LNCAP (cell line): Measurements from ENCODE around the gene OSGIN1.

ENCODE experiments used
- TF ChIP-seq, protein P1 (sequence below): fragments of 450-650 bp; IDR thresholded peaks from 2 replicates; pipeline ENCODE4 v1.5.1; 2017; ENCODE audit warnings: mild to moderate bottlenecking

The OSGIN1 gene, protein sequence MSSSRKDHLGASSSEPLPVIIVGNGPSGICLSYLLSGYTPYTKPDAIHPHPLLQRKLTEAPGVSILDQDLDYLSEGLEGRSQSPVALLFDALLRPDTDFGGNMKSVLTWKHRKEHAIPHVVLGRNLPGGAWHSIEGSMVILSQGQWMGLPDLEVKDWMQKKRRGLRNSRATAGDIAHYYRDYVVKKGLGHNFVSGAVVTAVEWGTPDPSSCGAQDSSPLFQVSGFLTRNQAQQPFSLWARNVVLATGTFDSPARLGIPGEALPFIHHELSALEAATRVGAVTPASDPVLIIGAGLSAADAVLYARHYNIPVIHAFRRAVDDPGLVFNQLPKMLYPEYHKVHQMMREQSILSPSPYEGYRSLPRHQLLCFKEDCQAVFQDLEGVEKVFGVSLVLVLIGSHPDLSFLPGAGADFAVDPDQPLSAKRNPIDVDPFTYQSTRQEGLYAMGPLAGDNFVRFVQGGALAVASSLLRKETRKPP

DNA sequence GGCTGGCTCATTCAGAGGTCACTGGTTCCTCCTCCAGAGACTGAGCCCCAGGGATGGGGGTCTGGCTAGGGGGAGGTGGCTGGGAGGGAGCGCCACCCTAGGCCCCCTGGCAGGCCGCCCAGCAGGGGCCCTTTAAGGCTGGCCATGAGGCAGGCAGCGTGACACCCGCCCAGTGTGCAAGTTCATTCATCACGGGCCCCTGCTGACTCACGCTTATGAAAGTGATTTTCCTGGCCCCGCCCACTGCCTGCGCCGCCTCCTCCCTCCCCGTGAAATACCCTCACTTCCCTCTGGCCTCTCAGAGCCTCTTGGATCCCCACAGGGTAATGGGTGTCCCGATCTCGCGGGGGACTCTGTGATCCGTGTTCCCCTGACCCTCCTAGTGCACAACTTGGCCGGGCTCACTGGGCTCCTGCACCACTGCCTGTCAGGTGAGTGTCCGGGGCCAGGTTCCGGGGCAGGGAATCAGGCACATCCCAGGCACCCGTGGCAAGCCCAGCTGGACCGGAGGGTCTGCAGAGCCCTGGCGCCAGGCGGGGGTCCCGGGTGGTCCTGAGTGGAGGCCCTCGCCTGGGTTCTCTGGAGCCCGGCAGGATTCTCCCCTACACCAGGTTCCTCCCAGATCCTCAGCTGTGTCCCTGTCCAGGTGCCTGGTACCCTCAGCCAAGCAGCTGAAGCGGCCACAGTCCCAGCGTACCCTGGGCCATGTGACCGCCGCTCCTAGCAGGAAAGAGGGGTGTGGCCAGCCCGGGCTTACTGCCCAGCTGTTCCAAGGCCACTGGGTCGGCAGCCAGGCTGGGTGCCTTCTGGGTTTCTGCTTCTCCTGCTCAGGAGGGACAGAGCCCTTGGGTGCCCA, at the start of gene OSGIN1:
TSS of gene OSGIN1 (plus strand) at position 301 of the 856 bp plus-strand sequence. CDS start 4,432 bp downstream, outside the sequence.
- TF ChIP-seq, protein P1, sequence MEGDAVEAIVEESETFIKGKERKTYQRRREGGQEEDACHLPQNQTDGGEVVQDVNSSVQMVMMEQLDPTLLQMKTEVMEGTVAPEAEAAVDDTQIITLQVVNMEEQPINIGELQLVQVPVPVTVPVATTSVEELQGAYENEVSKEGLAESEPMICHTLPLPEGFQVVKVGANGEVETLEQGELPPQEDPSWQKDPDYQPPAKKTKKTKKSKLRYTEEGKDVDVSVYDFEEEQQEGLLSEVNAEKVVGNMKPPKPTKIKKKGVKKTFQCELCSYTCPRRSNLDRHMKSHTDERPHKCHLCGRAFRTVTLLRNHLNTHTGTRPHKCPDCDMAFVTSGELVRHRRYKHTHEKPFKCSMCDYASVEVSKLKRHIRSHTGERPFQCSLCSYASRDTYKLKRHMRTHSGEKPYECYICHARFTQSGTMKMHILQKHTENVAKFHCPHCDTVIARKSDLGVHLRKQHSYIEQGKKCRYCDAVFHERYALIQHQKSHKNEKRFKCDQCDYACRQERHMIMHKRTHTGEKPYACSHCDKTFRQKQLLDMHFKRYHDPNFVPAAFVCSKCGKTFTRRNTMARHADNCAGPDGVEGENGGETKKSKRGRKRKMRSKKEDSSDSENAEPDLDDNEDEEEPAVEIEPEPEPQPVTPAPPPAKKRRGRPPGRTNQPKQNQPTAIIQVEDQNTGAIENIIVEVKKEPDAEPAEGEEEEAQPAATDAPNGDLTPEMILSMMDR, result no peak

DNA sequence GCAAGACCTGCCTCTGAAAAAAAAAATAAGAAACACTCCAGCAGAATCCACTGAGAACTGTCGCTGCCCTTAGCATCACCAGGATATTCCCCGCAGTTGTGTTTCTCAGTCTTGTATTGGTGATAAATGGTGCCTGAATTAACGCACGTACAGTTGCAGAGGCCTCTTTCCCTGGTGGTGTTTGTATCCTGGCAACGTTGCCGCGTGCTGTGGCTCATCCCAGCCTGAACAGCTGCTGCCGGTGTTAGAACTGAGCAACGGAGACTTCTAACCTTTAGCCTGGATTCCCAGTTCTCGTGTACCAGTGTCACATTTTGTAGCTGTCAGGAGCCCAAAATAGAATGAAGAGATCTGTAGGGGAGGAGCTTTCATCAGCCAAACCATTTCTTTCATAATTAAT, 49.3 kb upstream of the OSGIN1 start:
- TF ChIP-seq, protein P1, result no peak

DNA sequence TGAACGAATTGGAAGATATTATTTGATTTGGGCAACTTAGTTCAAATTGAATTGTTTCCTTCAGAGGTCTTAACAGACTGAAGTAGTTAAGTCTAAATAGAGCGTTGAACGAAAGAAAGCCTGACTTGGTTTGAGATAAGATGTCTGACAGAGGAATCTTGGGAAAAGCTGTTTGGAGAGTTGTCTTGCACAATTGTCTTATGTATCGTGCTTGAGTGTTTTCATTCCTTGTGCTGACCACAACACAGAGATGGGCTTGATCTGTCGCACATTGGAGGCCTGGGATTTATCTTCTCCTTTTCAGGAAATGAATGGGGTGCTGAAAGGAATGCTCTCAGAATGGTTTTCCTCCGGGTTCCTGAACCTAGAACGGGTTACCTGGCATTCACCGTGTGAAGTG, 46.4 kb upstream of the OSGIN1 start:
- TF ChIP-seq, protein P1, result no peak

DNA sequence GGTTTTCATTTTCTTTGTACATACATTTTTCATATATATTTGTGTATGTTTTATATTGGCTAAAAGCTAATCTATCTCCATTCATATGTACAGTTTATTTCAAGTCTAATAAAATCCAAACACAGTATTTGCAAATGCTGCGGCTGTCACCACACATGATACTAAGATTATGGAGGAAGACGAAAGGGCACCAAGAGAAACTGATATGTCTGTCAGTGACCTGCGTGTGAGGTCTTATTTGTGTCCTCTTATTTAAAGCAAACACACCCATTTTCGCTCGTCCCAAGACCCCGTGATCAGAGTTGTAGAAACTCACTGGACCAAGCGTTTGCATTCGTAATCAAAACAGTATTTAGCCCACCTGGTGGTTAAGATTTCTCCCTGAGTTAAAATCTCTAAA, 45.9 kb upstream of the OSGIN1 start:
- TF ChIP-seq, protein P1, result no peak

DNA sequence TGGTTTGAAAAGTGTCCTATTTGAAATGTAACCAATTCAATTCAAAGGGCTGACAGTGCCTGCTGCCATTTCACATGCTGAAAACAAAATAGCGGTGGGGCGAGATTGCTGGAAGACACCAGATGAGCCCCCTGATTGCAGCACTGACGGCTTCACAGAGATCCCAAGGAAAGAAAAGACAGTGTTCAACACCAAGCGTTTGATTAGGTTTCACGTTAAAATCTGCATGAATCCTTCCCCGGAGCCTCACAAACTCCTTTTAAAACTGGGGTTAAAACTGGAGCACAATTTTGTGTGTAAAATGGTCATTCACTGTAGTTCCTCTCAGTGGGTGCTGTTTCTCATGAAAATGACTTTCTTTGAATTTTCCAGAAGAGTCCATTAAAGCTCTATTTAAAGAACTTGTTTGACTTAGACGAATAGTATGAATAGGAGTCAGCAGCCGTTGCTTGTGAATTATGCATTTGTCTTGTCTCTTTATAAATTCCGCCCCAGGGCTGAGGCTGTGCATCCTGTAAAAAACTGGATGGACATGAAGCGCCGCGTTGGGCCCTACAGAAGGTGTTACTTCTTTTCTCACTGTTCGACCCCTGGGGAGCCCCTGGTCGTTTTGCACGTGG, 45.3 kb upstream of the OSGIN1 start:
- TF ChIP-seq, protein P1, result no peak

DNA sequence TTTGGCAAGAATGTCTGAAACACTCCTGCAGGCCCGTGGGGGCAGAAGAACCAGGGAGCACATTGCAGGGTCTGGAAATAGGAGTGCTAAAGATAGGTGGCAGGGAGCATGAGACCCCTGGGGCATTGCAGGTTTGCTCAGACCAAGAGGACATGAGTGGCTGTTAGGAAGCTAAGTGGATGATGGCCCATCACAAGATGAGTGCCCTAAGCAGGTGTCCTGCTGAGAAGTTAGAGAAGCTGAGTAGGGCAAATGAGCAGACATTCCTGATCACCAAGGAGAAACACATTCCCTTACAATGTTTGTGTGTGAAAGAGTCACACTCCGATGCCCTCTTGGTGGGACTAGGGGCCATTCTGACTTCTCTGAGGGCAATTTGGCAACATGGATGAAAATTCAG, 44.2 kb upstream of the OSGIN1 start:
- TF ChIP-seq, protein P1, result no peak

DNA sequence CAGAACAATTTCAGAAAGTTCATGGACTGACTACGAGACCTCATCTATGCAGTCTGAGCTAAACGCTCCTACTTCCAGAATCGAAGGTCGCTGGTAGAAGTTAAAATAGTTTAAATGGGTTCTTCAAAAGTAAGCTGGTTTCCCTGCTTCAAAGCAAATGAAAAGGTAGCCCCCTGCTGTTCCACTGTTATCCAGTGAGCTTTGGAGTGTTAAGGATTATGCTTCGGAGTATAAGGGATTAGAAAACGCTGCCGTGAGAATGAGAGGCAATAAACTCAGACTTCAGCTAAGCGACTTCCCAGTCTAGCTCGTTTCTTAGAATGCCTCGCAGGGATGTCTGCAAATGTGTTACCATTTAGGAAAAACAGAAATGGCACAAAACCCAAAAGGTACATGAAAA, 41.8 kb upstream of the OSGIN1 start:
- TF ChIP-seq, protein P1, result no peak
